Activated T-cell treated with anti-CD3 and anti-CD28 coated beads for 48 hours (primary cell): ENCODE measurements around the gene SGMS1.
A peak's percentile ranks its signal among the peaks of the same experiment; 100 is the strongest.
"Not testable (repeated sequence)": the region's sequence is repeated elsewhere in the genome, so short reads cannot be mapped to it uniquely, and the experiment has no call there.

Experiments used
- DNase-seq: peaks from one replicate; pipeline ENCODE4 v3.0.0-alpha.2; 2020; ENCODE audit warnings: low read depth

SGMS1 gene

DNA sequence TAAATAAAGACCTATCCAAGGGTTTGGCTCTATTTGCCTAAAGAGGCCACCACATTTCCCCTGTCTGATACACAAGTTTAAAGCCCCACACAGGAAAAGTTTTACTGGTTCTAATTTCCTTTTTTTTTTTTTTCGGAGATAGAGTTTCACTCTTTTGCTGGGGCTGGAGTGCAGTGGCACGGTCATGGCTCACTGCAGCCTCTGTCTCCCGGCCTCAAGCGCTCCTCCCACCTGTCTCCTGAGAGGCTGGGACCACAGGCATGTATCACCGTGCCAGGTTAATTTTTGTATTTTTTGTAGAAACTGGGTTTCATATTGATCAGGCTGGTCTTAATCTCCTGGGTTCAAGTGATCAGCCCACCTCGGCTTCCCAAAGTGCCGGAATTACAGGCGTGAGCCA is 319.1 kb downstream of the SGMS1 start:
- no peak for DNase-seq

DNA sequence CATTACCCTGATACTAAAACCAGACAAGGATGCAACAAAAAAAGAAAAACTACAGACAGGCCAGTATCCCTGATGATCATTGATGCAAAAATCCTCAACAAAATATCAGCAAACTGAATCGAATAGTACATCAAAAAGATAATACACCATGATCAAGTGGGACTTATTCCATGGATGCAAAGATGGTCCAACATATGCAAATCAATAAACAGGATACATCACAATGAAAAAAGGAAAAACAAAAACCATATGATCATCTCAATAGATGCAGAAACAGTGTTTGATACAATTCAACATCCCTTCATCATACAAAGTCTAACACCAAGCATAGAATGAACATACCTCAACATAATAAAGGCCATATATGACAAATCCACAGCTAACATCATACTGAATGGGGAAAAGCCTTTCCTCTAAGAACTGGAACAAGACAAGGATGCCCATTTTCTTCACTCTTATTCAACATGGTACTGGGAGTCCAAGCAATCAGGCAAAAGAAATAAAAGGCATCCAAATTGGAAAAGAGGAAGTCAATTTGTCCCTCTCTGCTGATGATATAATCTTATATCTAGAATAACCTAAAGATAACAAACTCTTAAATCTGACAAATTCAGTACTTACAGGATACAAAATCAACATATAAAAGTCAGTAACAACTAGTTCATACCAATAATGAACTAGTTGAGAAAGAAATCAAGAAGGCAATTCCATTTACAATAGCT is 323.6 kb downstream of the SGMS1 start:
- no peak for DNase-seq

DNA sequence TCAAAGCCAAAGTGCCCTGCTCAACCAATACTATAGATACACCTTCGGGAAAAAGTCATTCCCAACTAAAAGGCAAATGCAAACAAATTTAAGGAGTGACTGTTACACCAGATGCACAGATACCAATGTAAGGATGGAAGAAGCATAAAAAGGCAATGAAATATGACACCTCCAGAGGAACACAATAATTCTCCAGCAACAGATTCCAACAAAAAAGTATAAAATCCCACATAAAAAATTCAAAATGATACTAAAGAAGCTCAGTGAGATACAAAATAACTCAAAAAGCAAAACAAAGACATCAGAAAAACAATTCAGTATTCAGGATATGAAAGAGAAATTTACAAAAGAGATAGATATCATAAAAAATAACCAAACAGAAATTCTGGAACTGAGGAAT is 328.4 kb downstream of the SGMS1 start:
- no peak for DNase-seq

DNA sequence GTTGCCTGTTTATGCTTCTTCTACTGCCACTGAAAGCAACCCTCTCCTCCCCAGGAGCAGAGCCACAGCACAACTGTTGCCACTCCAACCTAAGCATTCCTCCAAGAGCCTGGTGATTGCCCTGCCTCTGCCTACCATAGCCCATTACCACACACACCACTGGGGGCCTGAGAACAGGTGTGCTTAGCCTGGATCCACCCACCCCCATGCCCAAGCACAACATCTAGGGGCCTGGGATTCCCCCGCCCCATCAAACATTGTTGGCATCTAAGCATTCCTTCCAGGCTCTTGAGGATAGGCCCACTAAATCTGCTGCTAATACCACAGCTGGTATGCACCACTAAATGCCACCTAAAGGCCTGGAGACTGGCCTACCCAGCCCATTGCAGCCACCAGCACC is 329.2 kb downstream of the SGMS1 start:
- DNase-seq = no peak

DNA sequence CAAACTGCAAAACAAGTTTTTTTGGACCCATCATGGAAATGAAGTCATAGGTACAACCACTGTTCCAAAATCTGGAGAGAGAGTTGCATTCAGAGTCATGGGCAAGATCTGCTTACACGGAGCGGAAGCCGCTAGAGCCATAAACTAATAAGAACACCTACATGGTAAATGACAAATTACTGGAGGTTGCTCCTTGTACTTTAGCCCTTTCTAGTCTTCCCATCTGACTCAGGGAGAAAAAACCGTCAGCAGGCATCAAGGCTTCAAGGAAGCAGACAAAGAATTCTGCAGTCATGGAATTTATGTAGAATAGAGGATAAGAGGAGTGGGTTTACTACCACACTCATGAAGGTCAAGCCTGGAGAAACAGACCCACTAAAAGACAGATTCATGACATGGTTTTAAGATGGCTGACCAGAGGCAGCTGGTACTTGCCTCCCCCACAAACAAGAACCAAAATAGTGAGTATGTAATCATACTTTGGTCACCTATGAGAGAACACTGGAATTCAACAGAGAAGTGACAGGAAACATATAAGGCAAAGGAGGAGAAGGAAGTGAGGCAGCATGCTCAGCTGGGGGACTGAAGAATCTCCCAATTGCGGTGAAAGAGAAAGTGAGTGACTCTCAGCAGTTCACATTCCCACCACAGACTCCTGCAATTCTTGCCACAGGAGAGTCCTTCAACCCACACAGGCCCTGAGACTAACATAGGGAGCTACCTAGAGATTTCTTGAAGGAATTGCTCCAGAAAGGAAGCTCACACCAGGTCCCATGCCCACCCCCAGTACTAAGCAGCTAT is 330.0 kb downstream of the SGMS1 start:
- no peak for DNase-seq

DNA sequence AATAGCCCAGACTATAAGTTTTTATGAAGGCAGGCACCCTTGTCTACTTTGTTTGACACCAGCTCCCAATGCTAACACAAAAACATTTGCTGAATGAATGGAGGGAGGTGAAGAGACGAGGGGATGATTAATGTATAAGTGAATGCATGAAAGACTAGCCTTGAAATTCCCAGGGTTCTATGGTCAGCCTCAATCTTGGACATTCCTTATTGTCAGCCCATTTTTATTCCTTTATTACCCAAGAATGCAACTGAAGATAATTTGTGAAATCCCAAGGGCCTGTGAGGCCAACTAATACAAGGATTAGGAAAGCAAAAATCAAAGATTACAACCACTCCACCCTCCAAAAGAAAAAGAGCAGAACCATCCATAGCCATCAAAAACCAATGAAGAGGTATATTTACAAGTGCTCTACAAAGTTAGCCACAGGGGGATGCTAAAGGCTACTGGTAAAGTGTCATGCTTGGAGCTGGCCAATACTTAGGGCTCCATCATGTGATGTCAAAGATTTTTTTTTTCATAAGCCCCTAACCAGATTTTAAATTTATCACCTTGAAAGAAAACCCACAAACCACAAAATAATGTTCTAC is 332.4 kb downstream of the SGMS1 start:
- no peak for DNase-seq

DNA sequence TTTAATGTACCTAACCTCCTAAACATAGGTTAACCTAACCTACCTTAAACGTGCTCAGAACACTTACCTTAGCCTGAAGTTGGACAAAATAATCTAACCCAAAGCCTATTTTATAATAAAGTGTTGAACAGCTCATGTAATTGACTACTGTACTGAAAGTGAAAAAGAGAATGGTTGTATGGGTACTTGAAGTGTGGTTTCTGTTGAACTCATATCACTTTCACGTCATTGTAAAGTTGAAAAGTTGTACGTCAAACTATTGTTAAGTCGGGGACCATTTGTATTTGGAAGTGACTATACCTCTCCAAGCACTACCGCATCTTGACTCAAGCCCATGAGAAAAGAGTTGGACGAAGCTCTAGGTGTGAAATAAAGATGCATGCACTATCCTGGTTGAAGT is 334.6 kb downstream of the SGMS1 start:
- no peak for DNase-seq

DNA sequence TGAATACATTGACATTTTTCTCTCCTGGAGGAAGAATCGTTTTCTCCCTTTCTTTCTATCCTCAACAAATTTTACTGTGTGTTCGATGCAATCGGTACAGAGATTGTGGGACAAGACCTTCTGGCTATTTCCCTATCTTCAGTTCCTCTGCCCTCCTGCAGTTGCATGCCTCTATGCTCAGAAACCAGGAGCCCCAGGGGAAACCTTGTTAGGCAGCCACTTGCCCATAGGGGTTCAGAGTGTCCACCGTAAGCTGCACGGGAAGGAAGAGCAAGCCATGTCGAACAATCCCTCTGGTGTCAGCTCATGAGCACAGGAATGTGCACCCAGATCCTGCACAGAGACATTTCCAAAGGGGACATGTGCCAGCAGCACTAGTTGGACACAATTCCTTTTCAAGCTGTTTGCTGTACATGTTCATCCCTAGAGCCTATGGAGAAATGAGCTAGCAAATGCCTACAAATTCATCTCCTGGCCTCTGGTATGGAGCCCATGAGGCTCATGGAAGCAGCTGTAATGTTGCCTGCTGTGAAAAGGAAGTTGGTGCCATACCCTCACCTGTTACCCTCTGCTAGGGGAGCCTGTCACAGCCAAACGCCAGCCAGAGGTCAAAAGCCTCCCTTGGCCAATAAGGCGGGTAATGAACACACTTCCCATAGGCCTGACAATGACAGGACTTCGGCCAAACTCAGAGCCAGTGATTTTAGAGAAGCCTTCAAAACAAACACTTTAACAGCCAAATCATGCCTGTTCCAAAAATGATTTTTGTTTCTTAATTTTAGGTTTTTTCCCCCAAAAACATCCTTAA is 336.6 kb downstream of the SGMS1 start:
- DNase-seq = no peak

DNA sequence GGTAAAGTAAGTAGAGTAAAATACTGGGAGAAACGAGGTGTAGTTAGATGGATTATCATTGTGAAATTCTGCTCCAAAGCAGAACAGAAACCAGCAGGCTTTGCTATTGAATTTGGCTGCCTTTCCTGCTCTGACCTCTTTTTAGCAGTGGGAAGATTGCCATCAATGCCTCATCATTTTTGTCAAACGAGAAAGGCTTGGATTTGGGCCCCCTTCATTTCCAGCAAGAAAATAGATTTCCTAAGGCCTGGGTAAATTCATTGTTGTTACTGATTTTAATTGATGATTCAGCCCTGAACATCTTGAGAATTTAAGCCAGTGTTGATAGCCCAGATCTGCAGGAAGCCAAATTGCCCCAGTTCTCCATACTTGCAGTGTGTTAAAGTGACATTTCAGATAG is 337.2 kb downstream of the SGMS1 start:
- no peak for DNase-seq

DNA sequence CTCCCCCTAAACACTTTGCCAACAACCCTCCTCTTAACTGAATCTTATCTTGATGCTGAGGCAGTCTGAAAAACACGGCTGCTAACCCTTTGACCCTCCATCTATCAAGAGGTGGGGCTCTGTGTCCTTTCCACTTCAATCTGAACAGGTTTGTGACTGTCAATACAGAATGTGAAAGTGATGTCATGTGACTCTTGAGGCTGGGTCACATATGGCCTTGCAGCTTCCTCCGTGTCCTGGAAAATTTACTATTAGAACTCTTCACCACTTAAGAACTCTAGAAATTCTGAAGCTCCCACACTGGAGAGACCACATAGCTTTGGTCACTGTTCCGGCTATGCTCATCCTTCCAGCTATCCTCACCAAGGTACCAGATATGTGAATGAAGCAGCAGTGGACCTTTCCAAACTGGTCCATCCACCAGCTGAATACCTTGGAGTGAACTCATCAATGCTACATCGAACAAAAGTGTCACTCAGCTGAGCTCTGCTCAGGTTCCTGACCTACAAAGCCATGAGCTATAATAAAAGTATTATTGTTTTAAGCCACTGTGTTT is 341.7 kb downstream of the SGMS1 start:
- no peak for DNase-seq

DNA sequence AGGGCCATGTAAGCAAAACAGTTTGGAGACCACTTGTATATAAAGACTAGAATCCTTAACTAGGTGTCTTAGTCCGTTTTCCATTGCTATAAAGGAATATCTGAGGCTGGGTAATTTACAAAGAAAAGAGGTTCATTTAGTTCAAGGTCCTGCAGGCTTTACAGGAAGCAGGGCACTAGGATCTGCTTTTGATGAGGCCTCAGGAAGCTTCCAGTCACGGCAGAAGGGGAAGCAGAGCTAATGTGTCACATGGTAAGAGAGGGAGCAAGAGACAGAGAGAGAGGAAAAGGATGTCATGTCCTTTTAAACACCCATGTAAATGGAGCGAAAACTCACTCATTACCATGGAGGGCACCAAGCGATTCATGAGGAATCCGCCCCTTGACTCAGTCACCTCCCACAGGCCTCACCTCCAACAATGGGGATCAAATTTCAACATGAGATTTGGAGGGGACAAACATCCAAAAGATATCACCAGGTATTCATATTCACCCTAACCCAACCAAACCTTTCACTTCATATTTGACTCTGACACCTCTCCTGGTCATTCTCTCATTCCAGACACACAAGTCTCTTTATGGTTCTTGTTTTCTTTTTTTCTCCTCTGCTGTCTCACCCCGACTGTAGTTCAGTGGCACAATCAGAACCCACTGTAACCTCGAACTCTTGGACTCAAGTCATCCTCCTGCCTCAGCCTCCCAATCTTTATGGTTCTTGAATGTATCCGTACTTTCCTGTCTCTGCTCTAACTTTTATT is 342.4 kb downstream of the SGMS1 start:
- DNase-seq = no peak

DNA sequence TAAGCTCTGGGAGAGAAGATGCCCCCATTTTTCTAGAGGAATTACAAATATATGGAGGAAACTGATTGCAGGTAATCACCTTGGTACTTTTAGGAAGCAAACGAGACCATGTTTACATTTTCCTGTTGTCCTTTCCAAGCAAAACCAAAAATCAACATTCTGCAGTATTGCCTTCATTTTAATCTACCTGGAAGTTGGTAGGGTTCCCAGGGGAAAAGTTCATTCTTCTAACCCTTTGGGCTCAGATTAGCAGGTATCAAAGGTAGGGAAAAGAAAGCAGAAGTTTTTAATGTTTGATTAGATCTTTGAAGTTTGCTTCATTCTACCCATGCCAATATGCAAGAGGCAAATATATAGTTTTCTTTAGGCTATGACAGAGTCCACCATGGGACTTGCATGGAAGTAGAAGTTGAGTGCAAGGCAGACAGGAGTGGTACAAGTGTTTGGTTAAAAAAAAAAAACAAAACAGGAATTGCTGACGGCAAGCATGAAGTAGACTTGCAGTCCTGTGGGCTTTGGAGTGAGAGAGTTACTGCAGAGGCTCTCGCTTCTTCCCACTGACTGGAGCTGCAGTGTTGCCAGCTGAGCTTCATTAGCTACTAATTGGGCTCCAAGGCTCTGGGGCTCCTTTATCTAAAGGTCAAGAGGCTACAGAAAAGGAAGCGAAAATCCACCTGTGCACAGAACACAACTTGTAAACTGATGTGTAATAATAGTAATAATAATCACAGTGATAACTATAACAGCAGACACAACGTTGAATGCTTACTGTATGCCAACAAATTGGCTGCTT is 343.5 kb downstream of the SGMS1 start:
- no peak for DNase-seq

DNA sequence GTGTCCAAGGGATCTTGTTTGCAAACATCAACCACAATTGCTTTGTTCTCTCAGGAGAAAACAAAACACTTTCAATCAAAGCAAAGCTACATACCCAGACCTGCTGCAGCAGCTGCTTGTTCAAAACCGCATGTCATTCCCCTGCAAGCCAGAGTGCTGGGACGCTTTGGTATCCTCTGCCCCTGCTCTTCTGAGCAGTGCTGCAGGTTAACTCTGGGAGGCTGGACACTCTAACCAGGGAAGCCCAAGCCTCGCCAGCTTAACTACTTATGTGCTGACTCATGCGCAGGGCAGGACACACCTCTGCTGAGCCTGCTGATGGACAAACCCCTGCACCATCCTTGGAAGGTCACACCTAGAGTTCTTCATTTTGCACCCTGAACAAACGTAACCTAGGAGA is 344.3 kb downstream of the SGMS1 start:
- DNase-seq = no peak

DNA sequence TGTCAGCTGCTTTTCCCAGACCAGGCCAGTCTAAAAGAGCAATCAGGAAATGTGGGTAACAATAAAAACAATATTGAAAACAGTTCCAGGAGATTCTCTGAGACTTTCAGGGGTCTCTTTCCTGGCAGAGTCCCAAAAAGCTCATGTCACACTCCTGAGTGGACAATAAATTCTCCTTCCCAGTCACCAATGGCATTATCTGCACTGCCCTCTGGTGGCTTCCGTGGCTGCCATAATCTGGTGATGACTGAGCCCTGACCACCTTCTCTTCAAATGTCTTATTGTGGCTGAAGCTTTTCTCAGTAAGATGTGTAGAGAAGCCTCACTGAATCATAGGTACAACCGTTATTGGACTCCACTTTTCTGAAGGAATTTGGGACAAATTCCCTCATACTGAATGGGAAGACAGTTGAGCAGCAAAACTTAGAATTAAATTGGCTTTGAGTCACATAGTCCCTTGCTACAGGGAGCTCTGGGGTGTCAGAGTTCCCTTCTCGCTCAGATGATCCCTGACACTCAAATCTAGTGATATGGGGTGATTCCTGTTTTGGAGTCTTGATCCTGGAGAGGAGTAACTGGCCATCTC is 348.0 kb downstream of the SGMS1 start:
- DNase-seq = peak; percentile 13

DNA sequence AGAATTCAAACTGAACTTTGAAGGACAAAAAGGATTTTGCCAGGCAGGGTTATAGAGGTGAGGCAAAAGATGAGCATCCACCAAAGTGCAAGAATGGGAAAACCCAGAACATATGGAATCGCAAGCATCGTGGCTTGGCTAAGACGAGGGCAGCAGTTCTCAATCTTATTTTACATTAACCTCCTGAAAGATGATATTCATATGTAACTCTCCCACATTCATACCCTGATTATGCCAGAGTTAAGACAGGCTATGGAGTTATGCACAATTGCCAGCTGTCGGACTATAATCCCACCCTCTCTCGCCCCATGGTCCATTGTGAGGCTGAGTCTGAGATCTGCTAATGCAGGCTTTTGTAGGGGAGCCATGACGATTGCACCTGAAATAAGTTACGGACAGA is 351.2 kb downstream of the SGMS1 start:
- DNase-seq = no peak

DNA sequence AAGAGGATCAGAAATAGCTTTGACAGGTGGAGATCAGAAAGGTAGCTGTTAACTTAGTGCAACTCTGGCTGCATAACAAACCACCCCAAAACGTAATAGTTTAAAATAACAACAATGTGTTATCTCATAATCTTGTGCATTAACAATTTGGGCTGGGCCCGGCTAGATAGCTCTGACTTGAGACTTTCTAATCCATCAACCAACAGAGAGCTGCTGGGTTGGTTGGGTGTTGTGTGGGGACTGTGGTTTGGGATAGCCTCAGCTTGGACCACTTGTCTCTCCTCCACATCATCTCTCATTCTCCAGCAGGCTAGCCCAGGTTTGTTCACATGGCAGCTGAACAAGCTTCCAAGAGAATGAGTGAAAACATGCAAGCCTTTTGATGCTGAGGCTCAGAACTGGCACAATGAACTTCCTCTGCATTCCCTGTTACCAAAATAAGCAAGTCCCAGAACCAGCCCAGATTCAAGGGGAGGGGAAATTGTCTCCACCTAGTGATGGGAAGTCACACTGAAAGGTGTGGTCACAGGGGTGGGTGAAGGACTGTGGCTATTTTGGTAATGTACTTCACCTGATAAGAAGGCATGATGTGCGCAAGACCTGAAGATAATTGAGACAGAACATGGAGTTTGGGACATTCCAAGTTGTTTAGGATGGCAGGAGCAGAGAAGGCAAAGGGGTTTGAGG is 352.0 kb downstream of the SGMS1 start:
- DNase-seq = no peak

DNA sequence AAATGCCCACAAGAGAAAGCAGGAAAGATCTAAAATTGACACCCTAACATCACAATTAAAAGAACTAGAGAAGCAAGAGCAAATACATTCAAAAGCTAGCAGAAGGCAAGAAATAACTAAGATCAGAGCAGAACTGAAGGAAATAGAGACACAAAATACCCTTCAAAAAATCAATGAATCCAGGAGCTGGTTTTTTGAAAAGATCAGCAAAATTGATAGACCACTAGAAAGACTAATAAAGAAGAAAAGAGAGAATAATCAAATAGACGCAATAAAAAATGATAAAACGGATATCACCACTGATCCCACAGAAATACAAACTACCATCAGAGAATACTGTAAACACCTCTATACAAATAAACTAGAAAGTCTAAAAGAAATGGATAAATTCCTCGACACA is 355.9 kb downstream of the SGMS1 start:
- not testable (repeated sequence) for DNase-seq

DNA sequence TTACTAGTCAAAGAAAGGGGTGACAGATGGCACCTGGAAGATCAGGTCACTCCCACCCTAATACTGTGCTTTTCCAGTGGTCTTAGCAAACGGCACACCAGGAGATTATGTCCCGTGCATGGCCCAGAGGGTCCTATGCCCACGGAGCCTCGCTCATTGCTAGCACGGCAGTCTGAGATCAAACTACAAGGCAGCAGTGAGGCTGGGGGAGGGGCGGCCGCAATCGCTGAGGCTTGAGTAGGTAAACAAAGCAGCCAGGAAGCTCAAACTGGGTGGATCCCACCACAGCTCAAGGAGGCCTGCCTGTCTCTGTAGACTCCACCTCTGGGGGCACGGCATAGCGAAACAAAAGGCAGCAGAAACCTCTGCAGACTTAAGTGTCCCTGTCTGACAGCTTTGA is 361.1 kb downstream of the SGMS1 start:
- DNase-seq = not testable (repeated sequence)

DNA sequence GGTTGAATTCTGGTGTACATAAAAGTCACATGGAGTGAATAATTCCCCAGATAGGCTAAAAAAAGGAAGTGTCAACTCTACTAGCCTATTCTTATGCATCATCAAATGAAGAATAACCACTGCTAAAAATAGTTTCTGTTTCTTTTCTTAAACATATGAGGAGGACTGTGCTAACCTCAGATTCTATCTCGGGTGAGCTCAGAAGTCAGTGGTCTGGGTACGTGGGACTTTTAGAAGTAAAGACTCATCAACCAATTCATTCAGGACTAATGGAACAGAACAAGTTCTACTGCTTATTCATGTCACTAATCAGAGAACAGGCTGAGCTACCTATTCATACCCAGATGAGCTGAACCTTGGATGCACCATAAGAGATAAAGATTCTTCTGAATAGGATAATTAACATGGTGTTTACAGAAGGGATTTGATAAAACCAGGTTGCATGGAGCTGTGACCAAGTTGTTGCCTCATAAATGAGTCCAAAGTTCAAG is 362.9 kb downstream of the SGMS1 start:
- no peak for DNase-seq
